Islet precursor cell (in vitro differentiated cells): ENCODE data around the gene C2orf42.
"Not testable (repeated sequence)": the region's sequence is repeated elsewhere in the genome, so short reads cannot be mapped to it uniquely, and the experiment has no call there.

Experiments
- DNase-seq: peaks from one replicate; pipeline ENCODE4 v3.0.0-alpha.2; 2018

The C2orf42 gene

DNA sequence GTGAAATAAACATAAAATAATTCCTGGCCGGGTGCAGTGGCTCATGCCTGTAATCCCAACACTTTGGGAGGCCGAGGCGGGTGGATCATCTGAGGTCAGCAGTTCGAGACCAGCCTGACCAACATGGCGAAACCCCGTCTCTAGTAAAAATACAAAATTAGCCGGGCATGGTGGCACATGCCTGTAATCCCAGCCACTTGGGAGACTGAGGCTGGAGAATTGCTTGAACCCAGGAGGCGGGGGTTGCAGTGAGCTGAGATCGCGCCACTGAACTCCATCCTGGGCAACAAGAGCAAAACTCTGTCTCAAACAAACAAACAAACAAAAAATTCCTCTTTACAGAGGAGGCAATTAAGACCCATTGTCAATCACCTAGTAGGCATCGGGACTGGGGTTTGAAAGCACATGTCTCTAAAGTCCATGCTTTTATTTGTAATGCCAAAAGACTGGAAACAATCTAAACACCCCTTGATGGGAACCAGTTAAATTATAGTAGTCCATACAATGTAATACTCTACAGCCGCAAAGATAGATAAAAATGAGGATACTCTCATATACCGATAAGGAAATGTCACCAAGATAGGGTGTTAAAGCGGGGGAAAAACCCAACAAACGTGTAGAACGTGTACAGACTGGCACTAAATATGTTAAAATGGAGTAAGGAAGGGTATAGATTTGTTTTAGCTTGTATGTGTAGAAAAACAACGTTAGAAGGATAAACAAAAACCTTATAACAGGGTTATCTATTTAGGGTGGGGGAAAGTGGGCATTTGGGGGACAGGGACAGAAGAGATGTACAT is 59.3 kb downstream of the C2orf42 start:
- DNase-seq = not testable (repeated sequence)

DNA sequence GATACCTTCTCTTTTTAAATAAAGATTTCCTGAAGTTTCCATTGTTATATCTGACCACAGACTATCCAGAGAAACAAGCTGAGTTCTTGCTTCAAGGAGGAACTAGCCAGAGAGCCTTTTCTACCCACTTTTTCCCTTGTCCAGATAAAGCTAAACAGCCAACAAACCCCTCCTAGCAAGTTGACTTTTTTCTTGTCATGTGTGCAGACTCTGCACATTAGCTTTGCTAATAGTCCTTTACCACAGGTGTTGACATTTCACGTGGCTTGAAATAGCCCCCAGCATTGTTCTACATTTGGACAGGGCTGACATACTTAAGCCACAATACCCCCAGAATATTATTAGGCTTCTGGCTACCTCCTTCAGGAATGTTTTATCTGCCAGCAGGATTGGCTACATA is 62.8 kb downstream of the C2orf42 start:
- no peak for DNase-seq

DNA sequence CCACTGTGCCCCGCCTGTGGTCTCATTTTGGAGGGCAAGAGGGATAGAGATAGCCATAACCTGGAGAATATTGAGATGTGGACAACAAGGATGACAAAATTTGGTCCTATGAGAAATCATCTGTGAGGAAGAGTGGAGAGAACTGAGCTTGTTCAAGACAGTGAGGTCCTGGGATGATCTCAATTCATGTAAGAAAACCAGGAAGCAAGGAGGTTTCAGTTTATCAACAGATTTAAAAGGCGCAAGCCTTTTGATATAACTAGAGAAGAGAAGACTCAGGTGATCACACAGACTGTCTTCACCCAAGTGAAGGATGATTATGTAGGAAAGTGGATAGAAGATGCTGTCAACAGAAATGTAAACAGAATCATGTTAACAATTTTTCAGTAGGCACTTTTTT is 64.4 kb downstream of the C2orf42 start:
- no peak for DNase-seq

DNA sequence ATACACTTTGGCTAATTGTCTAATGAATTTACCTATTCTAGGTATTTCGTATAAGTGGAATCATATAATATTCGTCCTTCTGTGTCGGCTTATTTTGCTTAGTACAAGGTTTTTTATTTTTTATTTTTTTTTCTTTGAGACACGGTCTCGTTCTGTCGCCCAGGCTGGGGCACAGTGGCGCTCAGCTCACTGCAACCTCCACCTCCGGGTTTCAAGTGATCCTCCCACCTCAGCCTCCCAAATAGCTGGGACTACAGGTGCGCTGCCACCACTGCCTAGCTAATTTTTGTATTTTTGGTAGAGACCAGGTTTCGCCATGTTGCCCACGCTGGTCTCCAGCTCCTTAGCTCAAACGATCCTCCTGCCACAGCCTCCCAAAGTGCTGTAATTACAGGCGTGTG is 65.3 kb downstream of the C2orf42 start:
- no peak for DNase-seq

DNA sequence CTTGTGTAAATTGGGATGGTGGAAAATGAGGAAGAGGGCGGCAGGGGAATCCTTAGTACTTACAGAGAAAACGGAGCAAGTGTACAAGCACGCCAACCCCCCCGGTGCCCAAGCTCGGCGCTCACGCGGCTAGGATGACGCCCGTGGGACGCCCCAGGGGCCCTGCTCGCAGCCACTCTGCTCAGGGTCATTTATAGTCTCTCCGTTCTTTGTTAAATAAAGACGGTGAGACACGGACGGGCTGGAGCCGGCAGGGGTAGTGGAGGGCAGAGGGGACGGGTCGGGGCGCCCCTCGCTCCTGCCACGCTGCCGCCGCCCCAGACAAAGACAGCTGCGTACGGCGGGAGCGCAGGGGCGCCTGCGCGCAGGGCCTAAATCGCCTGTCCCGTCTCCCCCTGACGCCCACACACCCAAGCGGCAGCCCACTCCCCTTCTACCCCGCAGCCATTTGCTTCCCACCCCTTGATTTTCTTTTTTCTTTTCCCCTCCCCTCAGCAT is 65.8 kb downstream of the C2orf42 start:
- DNase-seq = peak; percentile 71

DNA sequence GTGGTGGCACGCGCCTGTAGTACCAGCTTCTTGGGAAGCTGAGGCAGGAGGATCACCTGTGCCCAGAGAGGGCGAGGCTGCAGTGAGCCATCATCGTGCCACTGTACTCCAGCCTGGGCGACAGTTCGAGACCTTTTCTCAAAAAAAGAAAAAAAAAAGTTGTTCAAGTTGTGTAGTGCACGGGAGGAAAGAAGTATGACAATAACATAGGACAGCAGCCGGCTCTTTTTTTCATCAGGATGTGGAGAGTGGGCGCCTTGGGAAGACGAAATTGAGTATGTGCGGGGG is 67.0 kb downstream of the C2orf42 start:
- DNase-seq = no peak

DNA sequence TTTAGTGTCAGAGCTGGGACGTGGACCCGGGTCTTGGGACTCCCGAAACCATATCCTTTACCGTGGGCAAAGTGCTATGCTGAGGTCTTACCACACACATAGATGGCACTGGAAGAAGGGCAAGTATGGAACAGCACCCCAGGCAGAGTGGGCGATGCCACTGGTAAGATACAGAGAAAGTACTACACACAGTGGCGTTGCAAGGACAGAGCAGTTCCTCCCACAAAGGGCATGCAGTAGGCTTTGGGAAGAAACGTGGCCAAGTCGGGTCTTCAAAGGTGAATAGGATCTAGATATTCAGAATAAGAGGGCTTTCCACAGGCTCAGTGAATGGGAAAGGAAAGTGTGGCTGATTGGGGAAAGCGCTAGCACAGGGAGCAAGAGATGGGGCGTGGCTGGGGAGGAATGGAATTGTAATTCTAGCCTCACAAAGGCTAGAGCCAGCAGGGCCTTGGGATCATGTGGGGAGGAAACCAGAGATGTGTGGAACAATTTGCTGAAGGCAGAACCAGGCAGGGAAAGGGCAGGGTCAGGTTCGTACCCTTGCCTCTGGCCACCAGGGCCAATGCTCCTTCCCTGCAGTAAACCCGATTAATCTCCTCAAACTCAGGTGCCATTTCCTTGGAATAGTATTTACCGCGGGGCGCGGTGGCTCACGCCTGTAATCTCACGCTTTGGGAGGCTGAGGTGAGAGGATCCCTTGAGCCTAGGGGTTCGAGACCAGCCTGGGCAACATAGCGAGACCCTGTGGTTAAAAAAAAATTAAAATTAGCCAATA is 67.6 kb downstream of the C2orf42 start:
- peak; percentile 94 for DNase-seq

DNA sequence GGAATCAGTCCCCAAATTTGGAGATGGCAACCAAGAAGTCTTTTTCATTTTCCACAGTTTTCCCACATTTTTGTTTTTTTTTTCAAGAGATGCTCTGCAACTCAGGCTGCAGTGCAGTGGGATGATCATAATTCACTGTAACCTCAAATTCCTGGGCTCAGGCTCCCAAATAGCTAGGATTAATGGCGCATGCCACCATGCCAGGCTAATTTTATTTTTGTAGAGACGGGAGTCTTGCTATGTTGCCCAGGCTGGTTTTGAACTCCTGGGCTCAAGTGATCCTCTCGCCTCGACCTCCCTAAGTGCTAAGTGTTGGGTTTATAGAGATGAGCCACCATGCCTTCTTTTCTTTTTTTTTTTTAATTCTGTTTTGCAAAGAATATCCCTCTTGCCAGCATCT is 68.3 kb downstream of the C2orf42 start:
- DNase-seq = no peak

DNA sequence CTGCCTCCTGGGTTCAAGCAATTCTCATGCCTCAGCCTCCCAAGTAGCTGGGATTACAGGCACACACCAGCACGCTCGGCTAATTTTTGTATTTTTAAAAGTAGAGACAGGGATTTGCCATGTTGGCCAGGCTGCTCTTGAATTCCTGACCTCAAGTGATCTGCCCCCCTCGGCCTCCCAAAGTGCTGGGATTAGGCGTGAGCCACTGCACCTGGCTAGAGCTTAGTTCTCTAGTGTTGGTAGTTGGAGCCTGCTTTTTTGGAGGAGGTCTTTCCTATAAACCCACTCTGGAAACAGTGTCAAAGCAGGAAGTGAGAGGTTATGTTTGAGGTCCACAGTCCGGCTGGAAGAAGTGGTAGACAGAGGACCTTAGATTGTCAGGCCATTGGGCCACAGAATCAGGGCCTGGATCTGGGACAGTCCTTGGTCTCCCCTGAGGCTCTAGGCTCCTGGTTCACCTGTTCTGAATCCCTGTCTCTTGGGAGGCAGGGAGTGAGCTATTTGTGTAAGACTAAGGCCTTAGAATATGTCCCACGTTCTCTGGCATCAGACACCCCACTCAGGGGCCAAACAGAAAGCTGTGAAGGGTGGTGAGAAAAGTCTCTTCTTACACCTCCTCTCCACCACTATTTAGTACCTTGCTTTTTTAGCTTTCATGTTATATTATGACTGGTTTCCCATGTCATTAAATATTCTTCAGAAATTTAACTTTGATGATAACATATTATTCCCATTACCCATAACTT is 69.0 kb downstream of the C2orf42 start:
- no peak for DNase-seq

DNA sequence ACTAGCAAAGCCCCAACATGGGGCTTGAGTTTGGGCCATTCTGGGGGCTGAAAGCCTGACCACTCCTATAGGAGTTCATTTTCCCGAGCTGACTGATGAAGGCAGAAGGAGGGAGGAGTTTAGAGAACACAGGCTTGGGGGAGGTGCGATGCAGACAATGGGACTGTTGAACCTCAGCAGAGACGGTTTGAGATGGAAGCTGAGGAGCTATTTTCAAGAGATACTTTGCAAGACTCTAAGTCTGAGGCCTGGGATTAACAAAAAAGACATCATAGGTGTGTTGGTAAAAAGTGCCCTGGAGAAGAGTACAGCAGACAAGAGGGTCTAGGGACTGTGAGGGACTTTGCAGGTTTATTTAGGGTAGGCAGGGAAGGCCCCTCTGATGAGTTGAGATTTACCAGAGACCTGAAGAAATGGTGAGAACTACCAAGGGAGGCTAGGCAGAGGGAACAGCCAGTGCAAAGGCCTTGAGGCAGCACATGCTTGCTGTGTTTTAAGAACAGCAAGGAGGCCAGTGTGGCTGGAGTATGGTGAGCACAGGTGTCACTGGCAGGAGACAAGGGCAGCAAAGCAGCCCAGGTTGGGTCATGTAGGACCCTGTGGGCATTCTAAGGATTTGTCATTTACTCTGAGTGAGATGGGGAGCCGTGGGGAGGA is 71.9 kb downstream of the C2orf42 start:
- DNase-seq = peak; percentile 74

DNA sequence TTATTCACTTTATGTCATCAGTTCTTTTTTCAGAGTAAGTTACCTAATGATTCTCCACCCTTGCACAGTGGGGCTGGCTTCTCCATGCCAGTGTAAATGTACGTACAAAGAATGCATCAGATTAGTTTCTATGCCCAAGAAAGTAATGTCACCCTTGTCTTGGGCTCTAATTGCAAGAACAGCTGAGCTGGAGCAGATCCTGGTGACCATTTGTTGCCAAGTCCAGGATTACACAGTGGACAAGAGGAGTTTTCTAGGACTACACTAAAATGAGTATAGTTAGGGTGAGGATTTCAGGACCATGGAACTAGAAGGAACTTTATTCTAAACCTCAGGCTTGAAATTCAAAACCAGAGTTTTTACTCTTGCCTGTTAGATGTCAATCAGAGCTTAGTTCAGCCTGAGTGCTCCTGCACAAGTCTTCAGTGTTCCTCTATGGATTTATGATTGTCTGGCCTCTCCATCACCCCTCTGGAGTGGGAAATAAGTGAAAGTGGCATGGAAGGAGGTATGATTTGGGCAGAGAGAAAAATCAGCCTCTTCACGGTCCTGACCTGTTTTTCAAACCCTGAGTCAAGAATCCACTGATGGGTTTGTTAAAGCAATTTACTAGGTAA is 73.8 kb downstream of the C2orf42 start:
- no peak for DNase-seq

DNA sequence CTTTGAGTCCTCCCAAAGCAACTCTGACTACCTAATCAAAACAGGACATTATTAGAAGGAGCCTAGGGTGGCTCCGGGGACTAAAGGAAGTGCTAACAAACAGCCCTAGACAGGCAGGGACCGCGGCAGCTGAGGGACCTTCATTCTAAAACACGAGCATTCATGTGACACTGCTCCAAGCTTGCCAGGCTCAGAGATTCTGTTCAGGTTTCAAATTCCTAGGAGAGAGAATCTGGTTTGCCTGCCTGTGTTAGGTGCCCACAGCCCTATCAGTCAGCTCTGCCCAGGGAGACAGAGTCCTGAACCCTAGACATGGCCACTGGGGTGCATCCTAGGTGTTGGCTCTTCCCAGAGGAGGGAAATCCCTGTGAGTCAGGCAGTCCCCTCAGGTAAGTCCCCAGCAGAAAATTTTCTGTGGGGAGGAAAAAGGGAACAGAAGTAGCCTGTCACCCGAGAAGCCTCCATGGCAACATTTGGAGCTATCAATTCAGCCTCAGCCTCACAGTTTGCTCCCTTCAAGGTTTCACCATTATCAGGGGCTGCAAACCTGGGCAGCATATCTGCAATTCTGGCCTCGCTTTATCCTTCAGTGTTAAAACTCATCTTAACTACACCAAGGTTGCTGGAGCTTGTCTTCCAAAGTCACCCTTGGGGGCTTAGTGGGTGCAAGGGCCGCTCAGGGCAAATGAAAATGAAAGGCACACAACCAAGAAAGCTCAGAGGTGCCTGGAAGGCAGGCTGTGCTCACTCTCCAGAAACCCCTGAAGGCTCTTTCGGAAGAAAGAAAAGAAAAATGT is 75.0 kb downstream of the C2orf42 start:
- no peak for DNase-seq

DNA sequence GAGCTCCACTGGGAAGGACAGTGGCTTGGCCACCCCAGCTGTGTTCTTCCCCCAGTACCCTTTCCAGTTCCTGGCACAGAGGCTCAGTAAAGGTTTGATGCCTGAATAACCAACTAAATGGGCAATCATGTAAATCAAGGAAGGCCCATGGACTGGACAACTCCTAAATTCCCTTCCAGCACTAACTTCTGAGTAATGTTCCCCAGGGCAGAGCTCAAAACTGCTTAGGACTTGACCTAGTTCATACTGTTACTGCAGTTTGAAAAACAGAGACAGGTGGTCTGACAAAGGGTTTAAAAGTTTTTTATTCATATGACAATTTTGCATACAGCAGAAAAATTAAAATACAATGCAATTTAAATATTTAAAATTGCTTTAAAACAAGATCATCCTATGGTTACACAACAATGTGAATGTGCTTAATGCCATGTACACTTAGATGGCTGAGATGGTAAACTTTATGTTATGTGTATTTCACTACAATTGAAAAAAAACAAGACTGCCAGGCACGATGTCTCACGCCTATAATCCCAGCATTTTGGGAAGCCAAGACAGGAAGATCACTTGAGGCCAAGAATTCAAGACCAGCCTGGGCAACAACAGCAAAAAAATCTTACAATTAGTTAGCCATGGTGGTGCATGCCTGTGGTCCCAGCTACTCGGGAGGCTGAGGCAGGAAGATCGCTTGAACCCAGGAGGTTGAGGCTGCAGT is 77.3 kb downstream of the C2orf42 start:
- no peak for DNase-seq

DNA sequence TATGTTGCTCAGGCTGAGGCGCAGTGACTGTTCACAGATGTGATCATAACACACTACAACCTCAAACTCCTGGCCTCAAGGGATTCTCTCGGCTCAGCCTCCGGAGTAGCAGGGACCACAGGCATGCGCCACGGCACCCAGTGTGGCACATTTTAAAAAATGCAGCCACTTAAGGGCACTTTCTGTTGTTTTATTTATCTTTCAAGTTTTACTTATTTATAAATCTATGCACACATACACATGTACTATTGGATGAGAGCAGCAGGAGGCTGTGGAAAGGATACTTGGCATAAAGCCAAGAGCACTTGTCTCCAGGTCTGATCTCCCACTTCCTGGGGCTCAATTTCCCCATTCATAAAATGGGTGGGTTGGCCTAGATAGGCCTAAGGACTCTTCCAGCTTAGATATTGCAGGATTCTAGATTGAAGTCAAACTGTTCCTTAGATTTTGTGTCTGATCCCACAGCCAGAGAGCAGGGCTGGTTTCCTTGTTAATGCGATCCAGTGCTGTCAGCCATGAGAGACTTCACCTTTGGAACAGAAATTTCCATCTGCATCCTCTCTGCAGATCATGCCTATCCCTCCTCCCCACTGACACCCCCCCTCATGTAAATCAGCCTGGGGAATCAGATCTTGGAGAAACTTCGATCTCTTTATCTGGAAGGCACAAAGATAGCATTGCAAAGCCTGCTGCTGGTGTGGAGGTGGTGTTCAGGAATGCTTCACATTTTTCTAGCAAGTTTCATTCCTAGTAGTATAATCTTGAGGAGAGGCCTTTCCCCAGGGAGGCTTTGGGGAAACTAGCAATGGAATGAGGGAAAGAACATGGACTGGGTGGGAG is 78.8 kb downstream of the C2orf42 start:
- DNase-seq = peak; percentile 69

DNA sequence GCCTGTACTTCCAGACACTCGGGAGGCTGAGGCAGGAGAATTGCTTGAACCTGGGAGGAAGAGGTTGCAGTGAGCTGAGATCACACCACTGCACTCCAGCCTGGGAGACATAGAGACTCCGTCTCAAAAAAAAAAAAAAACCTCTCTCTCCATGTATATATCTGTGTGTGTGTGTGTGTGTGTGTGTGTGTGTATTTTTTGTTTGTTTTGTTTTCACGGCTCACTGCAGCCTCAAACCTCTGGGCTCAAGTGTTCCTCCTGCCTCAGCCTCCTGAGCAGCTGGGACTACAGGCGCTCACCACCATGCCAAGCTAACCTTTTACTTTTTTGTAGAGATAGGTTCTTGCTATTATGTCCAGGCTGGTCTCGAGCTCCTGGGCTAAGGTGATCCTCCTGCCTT is 80.4 kb downstream of the C2orf42 start:
- DNase-seq = not testable (repeated sequence)

DNA sequence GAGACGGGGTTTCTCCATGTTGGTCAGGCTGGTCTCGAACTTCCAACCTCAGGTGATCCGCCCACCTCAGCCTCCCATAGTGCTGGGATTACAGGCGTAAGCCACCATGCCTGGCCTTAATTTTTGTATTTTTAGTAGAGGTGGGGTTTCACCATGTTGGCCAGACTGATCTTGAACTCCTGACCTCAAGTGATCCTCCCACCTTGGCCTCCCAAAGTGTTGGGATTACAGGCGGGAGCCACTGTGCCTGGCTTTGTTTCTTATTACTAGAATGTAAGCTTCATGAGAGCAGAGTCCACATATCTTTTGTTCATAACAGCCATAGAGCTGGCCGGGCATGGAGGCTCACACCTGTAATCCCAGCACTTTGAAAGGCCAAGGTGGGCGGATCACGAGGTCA is 84.7 kb downstream of the C2orf42 start:
- not testable (repeated sequence) for DNase-seq

DNA sequence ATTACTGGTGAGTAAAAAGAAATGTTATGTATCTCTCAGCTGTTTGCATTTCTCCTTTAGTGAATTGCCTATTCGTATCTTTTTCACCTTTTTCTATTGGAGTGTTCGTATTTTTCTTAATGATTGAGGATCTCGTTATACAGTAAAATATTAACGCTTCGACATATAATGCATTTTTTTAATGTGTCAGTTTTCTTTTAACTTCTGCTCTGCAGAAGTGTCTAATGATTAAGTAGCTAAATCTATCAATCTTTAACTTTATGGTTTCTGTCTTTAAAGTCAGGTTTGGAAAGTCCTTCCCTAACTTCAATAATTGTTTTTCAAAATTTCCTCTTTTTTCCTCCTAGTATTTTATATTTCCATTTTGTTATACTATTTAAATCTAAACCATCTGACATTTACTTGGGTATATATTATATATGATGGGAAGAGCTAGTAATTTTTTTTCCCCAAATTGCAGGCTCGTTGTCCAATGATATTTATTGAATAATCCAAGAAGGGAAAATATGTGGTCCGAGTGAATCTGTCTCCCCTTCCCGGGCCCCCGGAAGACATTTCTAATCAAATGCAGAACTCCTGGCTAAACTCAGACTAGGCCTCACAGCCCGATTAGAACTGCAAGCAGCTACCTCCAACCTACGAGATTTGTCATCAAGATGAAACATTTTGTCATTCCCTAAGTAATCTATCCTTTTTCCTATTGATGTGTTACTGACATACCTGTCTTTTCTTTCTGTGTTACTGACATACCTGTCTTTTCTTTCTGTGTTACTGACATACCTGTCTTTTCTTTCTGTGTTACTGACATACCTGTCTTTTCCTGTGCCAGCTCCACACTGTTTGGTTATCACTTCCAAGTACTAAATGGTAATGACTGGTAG is 86.3 kb downstream of the C2orf42 start:
- no peak for DNase-seq

DNA sequence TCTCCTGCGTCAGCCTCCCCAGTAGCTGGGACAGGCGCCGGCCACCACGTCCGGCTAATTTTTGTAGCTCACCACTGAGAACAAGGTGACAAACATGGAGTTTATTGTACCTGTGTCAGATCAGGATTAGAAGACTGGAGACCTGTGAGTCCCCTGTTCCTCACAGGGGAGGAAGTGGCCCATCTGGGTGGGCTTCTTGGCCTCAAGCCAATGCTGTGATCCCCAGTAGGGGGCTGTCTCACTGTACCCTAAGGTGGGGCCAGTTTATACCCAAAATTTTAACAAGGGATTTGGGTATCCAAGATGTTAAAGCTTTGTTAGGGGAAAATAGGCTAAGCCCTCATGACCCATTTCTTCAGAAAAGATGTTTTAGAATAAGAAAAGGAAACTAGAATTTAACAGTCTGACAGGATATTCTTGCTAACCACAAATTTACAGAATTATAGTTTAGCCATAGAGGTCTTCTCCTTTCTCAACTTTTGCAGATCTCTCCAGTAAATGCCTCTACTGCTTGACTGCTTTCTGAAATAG is 87.2 kb downstream of the C2orf42 start:
- no peak for DNase-seq
